Right renal cortex interstitium (tissue), 3 donors: Measurements from ENCODE around the gene ARPC2. TPM values are rescaled to one million over a fixed set of nuclear protein-coding genes. Genes with fewer than 3 reads are reported as not detected.

Experiments
- polyA plus RNA-seq, 3 donors: library from polyadenylated mRNA; unstranded; fragments of 120-200 nt; gene quantifications; one replicate each; pipeline ENCODE4 v1.2.1, GENCODE V29; 2013; ENCODE audit not compliant: insufficient read length in 3 of 3

The ARPC2 gene
- polyA plus RNA-seq, 3 donors: 255 to 260 (median 256) TPM

Other genes with a start within 250 kb of the ARPC2 start
- gene TNS1, start 214.2 kb upstream of the ARPC2 start, polyA plus RNA-seq: 10 to 100 TPM; 55.2 to 58.0 (median 56.0) TPM
- gene RUFY4, start 147.9 kb upstream of the ARPC2 start, polyA plus RNA-seq: under 1 TPM; 0.08 to 0.24 (median 0.24) TPM
- gene CXCR2, start 91.2 kb upstream of the ARPC2 start, polyA plus RNA-seq: under 1 TPM; 0.08 to 0.28 (median 0.15) TPM
- not detected for gene CXCR1, start 50.2 kb upstream of the ARPC2 start, polyA plus RNA-seq
- gene GPBAR1, start 43.8 kb downstream of the ARPC2 start, polyA plus RNA-seq: 1 to 10 TPM; 1.6 to 2.5 (median 1.8) TPM
- gene AAMP, start 52.9 kb downstream of the ARPC2 start, polyA plus RNA-seq: 100 to 1,000 TPM; 124 to 147 (median 128) TPM
- 10 to 100 TPM; 89.9 to 98.8 (median 89.9) TPM for gene PNKD, start 53.3 kb downstream of the ARPC2 start, polyA plus RNA-seq
- 100 to 1,000 TPM in 1 of 3 donors, 10 to 100 TPM in 2; 90.0 to 103 (median 96.6) TPM for gene TMBIM1, start 75.3 kb downstream of the ARPC2 start, polyA plus RNA-seq
- gene CATIP, start 139.7 kb downstream of the ARPC2 start, polyA plus RNA-seq: 1 to 10 TPM; 4.7 to 5.8 (median 5.1) TPM
- under 1 TPM; 0.56 to 0.98 (median 0.68) TPM for gene SLC11A1, start 165.1 kb downstream of the ARPC2 start, polyA plus RNA-seq
- 100 to 1,000 TPM; 124 to 134 (median 127) TPM for gene CTDSP1, start 182.7 kb downstream of the ARPC2 start, polyA plus RNA-seq
- 10 to 100 TPM; 18.8 to 26.9 (median 25.1) TPM for gene VIL1, start 201.9 kb downstream of the ARPC2 start, polyA plus RNA-seq